ENCODE measurements around the gene PPT1. TPM values are rescaled to one million over a fixed set of nuclear protein-coding genes. Genes with fewer than 3 reads are reported as not detected.

Gene PPT1
- polyA plus RNA-seq, 1 donor from 2014 or later: 64.6 TPM

DNA sequence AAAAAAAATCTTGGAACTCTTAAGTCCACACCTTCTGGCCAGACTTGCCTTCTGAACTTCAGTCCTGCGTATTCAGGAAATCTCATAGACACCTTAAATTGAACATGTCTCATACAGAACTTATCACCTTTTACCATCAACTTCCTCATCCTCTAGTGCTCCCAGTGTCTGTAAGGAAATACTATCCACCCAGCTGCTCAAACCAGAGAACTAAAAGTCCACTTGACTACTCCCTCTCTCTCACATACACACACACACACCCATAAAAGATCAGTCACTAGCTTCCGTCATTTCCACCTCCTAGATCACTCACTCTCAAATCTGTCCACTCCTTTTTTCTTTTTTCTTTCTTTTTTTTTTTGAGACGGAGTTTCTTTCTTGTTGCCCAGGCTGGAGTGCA lies 67.4 kb downstream of the PPT1 start:
- H3K79me2 ChIP-seq (replicated peaks; ENCODE audit: insufficient read depth, low read length): no peaks in the 10 kb centered on the region
- H3K27me3 ChIP-seq (ENCODE audit: insufficient read depth, low read depth, low read length): no peaks in the 10 kb centered on the region
- no peaks in the 10 kb centered on the region for H3K36me3 ChIP-seq (ENCODE audit: insufficient read depth, low read length)
- H3K9me2 ChIP-seq (ENCODE audit: insufficient read depth, low read length): no peaks in the 10 kb centered on the region
- no peak for TF ChIP-seq EP300 (conservative IDR thresholded peaks at IDR 0.05; ENCODE audit: poor library complexity, severe bottlenecking)
- no peak for TF ChIP-seq TAF1 (IDR thresholded peaks at IDR 0.05; ENCODE audit: low read depth)
- TF ChIP-seq SMC3 (conservative IDR thresholded peaks at IDR 0.05; ENCODE audit: poor library complexity): no peak
- TF ChIP-seq RAD21 (conservative IDR thresholded peaks at IDR 0.05): no peak
- TF ChIP-seq, protein P1, sequence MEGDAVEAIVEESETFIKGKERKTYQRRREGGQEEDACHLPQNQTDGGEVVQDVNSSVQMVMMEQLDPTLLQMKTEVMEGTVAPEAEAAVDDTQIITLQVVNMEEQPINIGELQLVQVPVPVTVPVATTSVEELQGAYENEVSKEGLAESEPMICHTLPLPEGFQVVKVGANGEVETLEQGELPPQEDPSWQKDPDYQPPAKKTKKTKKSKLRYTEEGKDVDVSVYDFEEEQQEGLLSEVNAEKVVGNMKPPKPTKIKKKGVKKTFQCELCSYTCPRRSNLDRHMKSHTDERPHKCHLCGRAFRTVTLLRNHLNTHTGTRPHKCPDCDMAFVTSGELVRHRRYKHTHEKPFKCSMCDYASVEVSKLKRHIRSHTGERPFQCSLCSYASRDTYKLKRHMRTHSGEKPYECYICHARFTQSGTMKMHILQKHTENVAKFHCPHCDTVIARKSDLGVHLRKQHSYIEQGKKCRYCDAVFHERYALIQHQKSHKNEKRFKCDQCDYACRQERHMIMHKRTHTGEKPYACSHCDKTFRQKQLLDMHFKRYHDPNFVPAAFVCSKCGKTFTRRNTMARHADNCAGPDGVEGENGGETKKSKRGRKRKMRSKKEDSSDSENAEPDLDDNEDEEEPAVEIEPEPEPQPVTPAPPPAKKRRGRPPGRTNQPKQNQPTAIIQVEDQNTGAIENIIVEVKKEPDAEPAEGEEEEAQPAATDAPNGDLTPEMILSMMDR (IDR thresholded peaks at IDR 0.05; ENCODE audit: poor library complexity, severe bottlenecking): no peak
- H3K9ac ChIP-seq (ENCODE audit: low read length): no peak overlapping the region
- H3K4me3 ChIP-seq (ENCODE audit: low read length): no peak overlapping the region
- H3K27ac ChIP-seq (ENCODE audit: low read length): no peak overlapping the region
- no peaks in the 10 kb centered on the region for H3F3A ChIP-seq (ENCODE audit: insufficient read depth, low read length, poor library complexity, severe bottlenecking)
- no peak overlapping the region for H3K4me2 ChIP-seq (ENCODE audit: low read length)
- no peaks in the 10 kb centered on the region for H4K20me1 ChIP-seq (ENCODE audit: insufficient read depth)
- no peak overlapping the region for H2AFZ ChIP-seq (ENCODE audit: low read depth, low read length)
- no peaks in the 10 kb centered on the region for H3K9me3 ChIP-seq (ENCODE audit: low read length)

DNA sequence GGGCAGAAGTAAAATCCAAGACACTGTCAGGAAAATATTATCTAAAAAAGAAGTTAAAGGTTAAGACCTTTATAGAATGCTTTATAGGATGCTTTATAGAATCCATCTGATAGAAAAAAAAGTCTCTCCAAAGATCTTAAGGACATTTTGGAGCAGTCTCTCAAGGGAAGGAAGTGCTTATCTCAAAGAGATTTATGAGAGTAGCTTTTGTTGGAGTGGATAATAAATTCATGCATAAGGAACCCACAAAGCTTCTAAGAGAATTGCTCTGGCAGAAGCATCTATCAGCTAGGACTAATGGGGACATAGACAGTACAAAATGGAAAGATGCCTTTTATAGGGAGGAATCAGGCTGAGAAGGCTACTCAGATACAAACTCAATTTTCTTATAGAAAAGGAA lies 69.4 kb downstream of the PPT1 start:
- TF ChIP-seq POLR2AphosphoS5 (IDR thresholded peaks at IDR 0.05) (no peak), TAF1 (IDR thresholded peaks at IDR 0.05; ENCODE audit: low read depth) (no peak), EZH2 (IDR thresholded peaks at IDR 0.05; ENCODE audit: borderline replicate concordance, insufficient read depth, low read length, poor library complexity, severe bottlenecking) (no peak), MXI1 (conservative IDR thresholded peaks at IDR 0.05; ENCODE audit: poor library complexity, severe bottlenecking) (no peak), RAD21 (conservative IDR thresholded peaks at IDR 0.05) (no peak), EP300 (conservative IDR thresholded peaks at IDR 0.05; ENCODE audit: poor library complexity, severe bottlenecking) (no peak)
- TF ChIP-seq, protein P1 (IDR thresholded peaks at IDR 0.05; ENCODE audit: poor library complexity, severe bottlenecking): no peak
- H3F3A ChIP-seq (ENCODE audit: insufficient read depth, low read length, poor library complexity, severe bottlenecking): no peaks in the 10 kb centered on the region
- H3K79me2 ChIP-seq (replicated peaks; ENCODE audit: insufficient read depth, low read length): no peaks in the 10 kb centered on the region
- H3K27ac ChIP-seq (ENCODE audit: low read length): no peak overlapping the region
- no peak overlapping the region for H2AFZ ChIP-seq (ENCODE audit: low read depth, low read length)
- H3K9ac ChIP-seq (ENCODE audit: low read length): no peak overlapping the region
- H4K20me1 ChIP-seq (ENCODE audit: insufficient read depth): no peaks in the 10 kb centered on the region
- no peaks in the 10 kb centered on the region for H3K9me2 ChIP-seq (ENCODE audit: insufficient read depth, low read length)
- H3K9me3 ChIP-seq (ENCODE audit: low read length): no peaks in the 10 kb centered on the region
- H3K4me3 ChIP-seq (ENCODE audit: low read length): no peak overlapping the region
- H3K27me3 ChIP-seq (ENCODE audit: insufficient read depth, low read depth, low read length): no peaks in the 10 kb centered on the region
- no peak overlapping the region for H3K4me2 ChIP-seq (ENCODE audit: low read length)
- H3K36me3 ChIP-seq (ENCODE audit: insufficient read depth, low read length): no peaks in the 10 kb centered on the region

DNA sequence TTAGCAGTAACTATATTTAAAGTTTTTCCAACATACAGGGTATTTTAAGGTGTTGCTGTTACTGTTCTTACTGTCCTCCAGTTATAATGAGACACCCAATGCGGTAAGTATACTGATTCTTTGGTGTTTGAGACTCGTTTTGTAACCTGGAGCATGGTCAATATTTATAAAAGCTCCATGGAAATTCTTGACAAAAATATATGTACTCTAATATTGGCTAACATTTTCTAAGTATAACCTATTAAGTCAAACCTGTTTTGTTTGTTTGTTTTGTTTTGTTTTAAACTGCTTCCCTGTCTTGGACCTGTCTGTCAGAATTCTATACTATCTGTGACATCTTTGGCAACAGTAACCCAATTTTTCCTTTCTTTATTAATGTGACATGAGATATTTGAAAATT lies 72.4 kb downstream of the PPT1 start:
- H3K4me2 ChIP-seq (ENCODE audit: low read length): no peak overlapping the region
- no peaks in the 10 kb centered on the region for H3K36me3 ChIP-seq (ENCODE audit: insufficient read depth, low read length)
- H4K20me1 ChIP-seq (ENCODE audit: insufficient read depth): no peaks in the 10 kb centered on the region
- no peaks in the 10 kb centered on the region for H3F3A ChIP-seq (ENCODE audit: insufficient read depth, low read length, poor library complexity, severe bottlenecking)
- no peak overlapping the region for H3K27ac ChIP-seq (ENCODE audit: low read length)
- H3K4me3 ChIP-seq (ENCODE audit: low read length): no peak overlapping the region
- TF ChIP-seq TAF1 (IDR thresholded peaks at IDR 0.05; ENCODE audit: low read depth) (no peak), EP300 (conservative IDR thresholded peaks at IDR 0.05; ENCODE audit: poor library complexity, severe bottlenecking) (no peak), EZH2 (IDR thresholded peaks at IDR 0.05; ENCODE audit: borderline replicate concordance, insufficient read depth, low read length, poor library complexity, severe bottlenecking) (no peak), MXI1 (conservative IDR thresholded peaks at IDR 0.05; ENCODE audit: poor library complexity, severe bottlenecking) (no peak), SMC3 (conservative IDR thresholded peaks at IDR 0.05; ENCODE audit: poor library complexity) (no peak), POLR2AphosphoS5 (IDR thresholded peaks at IDR 0.05) (no peak), RAD21 (conservative IDR thresholded peaks at IDR 0.05) (no peak)
- TF ChIP-seq, protein P1 (IDR thresholded peaks at IDR 0.05; ENCODE audit: poor library complexity, severe bottlenecking): no peak
- TF ChIP-seq, protein P2, sequence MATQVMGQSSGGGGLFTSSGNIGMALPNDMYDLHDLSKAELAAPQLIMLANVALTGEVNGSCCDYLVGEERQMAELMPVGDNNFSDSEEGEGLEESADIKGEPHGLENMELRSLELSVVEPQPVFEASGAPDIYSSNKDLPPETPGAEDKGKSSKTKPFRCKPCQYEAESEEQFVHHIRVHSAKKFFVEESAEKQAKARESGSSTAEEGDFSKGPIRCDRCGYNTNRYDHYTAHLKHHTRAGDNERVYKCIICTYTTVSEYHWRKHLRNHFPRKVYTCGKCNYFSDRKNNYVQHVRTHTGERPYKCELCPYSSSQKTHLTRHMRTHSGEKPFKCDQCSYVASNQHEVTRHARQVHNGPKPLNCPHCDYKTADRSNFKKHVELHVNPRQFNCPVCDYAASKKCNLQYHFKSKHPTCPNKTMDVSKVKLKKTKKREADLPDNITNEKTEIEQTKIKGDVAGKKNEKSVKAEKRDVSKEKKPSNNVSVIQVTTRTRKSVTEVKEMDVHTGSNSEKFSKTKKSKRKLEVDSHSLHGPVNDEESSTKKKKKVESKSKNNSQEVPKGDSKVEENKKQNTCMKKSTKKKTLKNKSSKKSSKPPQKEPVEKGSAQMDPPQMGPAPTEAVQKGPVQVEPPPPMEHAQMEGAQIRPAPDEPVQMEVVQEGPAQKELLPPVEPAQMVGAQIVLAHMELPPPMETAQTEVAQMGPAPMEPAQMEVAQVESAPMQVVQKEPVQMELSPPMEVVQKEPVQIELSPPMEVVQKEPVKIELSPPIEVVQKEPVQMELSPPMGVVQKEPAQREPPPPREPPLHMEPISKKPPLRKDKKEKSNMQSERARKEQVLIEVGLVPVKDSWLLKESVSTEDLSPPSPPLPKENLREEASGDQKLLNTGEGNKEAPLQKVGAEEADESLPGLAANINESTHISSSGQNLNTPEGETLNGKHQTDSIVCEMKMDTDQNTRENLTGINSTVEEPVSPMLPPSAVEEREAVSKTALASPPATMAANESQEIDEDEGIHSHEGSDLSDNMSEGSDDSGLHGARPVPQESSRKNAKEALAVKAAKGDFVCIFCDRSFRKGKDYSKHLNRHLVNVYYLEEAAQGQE (IDR thresholded peaks at IDR 0.05; ENCODE audit: borderline replicate concordance): no peak
- H3K79me2 ChIP-seq (replicated peaks; ENCODE audit: insufficient read depth, low read length): no peaks in the 10 kb centered on the region
- no peak overlapping the region for H3K9ac ChIP-seq (ENCODE audit: low read length)
- H3K9me2 ChIP-seq (ENCODE audit: insufficient read depth, low read length): no peaks in the 10 kb centered on the region
- no peaks in the 10 kb centered on the region for H3K27me3 ChIP-seq (ENCODE audit: insufficient read depth, low read depth, low read length)
- H3K9me3 ChIP-seq (ENCODE audit: low read length): no peaks in the 10 kb centered on the region
- H2AFZ ChIP-seq (ENCODE audit: low read depth, low read length): no peak overlapping the region
